ENCODE data around the gene LTBP1. TPM values are rescaled to one million over a fixed set of nuclear protein-coding genes. Genes with fewer than 3 reads are reported as not detected.

LTBP1 gene
- total RNA-seq, 4 donors from 2014 or later, result 15.8 to 56.7 (median 28.3) TPM

DNA sequence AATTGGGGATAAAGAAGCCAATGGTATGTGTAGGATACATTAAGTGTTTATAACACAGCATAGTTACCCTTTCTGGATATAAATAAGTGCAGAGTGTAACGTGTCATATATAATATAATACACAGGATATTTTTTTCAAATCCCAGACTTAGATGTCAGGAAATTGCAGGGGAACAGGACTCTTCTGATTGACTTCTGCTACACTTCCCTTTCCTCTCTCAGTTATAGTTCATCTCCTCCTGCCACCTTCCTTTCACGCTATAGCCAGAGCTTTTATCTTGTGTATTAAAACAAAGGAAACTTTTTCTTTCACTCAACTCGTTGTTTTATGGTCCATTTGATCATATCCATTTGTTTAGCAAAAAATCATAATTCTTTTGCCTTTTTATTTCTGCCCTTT, 371.7 kb downstream of the LTBP1 start:
- Histone ChIP-seq H3K36me3 (no peaks in the 10 kb centered on the region), H3K4me3 (no peak overlapping the region), H3K9me3 (no peaks in the 10 kb centered on the region), H3K27me3 (no peaks in the 10 kb centered on the region), H3K4me1 (peaks cover 0 to 27% (median 8%) of the 10 kb centered on the region in 4 donors), H3K27ac (no peak overlapping the region)
- intact Hi-C loops (cut with DNase I; ENCODE audit: low total_unique reads) (no loop called here), in situ Hi-C loops (cut with MboI; ENCODE audit: low pct_ligation_motif_present in 1 of 4, low pct_unique_long_range_greater_than_20kb in 1 of 4, low sequenced_read_pairs in 3 of 4) (no loop called here)
- 57 to 75% methylated on average over 3 of the region's 3 CpGs for WGBS, 2 donors (ENCODE audit: low coverage in 1 of 2)
- no peak for DNase-seq
- TF ChIP-seq POLR2AphosphoS5 (IDR thresholded peaks at IDR 0.05) (no peak), POLR2A (IDR thresholded peaks at IDR 0.05) (no peak), EP300 (IDR thresholded peaks at IDR 0.05; ENCODE audit: low read depth) (no peak)
- TF ChIP-seq, protein P1, sequence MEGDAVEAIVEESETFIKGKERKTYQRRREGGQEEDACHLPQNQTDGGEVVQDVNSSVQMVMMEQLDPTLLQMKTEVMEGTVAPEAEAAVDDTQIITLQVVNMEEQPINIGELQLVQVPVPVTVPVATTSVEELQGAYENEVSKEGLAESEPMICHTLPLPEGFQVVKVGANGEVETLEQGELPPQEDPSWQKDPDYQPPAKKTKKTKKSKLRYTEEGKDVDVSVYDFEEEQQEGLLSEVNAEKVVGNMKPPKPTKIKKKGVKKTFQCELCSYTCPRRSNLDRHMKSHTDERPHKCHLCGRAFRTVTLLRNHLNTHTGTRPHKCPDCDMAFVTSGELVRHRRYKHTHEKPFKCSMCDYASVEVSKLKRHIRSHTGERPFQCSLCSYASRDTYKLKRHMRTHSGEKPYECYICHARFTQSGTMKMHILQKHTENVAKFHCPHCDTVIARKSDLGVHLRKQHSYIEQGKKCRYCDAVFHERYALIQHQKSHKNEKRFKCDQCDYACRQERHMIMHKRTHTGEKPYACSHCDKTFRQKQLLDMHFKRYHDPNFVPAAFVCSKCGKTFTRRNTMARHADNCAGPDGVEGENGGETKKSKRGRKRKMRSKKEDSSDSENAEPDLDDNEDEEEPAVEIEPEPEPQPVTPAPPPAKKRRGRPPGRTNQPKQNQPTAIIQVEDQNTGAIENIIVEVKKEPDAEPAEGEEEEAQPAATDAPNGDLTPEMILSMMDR (IDR thresholded peaks at IDR 0.05), result no peak

DNA sequence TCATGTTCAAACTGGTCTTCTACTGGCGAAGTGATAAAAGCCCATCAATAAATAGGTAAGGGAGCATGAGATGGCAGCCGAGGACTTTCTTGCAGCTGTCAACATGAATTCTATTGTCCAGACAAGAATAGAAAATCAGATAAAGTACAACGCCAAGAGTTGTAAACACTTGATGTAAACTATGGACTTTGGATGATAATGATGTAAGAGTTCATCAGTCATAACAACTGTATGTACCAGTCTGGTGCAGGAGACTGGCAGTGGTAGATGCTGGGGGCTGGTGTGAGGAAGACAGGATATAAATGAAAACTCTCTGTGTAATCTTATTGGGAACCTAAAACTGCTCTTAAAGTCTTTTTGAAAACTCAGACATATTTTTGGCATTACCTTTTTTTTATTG, 373.8 kb downstream of the LTBP1 start:
- Histone ChIP-seq H3K27me3 (no peaks in the 10 kb centered on the region), H3K27ac (peak overlapping the region in 2 of 4 donors; percentile 20 to 44), H3K36me3 (no peaks in the 10 kb centered on the region), H3K4me3 (no peak overlapping the region), H3K9me3 (no peaks in the 10 kb centered on the region), H3K4me1 (peaks cover 0 to 27% (median 8%) of the 10 kb centered on the region in 4 donors)
- no peak for DNase-seq
- WGBS, 2 donors (ENCODE audit: low coverage in 1 of 2), result 50 to 60% methylated on average over 3 of the region's 3 CpGs
- TF ChIP-seq EP300 (IDR thresholded peaks at IDR 0.05; ENCODE audit: low read depth) (no peak), POLR2A (IDR thresholded peaks at IDR 0.05) (no peak), POLR2AphosphoS5 (IDR thresholded peaks at IDR 0.05) (no peak)
- TF ChIP-seq, protein P1 (IDR thresholded peaks at IDR 0.05), result no peak
- intact Hi-C loops (cut with DNase I; ENCODE audit: low total_unique reads) (no loop called here), in situ Hi-C loops (cut with MboI; ENCODE audit: low pct_ligation_motif_present in 1 of 4, low pct_unique_long_range_greater_than_20kb in 1 of 4, low sequenced_read_pairs in 3 of 4) (no loop called here)

DNA sequence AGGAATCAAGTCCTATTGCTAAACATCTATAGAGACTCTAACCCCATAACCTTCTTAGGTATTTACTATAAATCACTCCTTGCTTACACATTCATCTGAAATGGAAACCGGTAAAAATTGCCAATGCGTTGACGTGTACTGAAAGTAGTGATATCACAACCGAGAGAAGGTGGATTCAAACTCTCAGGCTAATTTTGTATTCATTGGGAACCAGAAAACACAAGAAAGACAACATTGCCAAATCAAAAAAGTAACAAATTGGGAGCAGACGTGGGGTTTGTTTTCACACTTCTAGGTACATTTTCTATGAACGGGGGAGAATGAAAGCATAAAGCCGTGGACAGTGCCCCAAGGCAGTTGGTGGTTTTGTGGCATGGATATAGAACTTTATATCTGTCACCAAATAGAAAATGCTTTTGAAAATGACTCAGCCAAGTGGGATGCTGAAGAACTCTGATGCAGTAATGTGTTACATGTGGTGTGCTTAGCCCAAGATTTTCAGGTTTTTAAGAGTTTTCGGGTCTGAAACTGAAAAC, 374.6 kb downstream of the LTBP1 start:
- Histone ChIP-seq H3K4me1 (peaks cover 0 to 27% (median 8%) of the 10 kb centered on the region in 4 donors), H3K4me3 (no peak overlapping the region), H3K27me3 (no peaks in the 10 kb centered on the region), H3K9me3 (no peaks in the 10 kb centered on the region), H3K36me3 (no peaks in the 10 kb centered on the region), H3K27ac (peak overlapping the region in 2 of 4 donors; percentile 20 to 44)
- no peak for DNase-seq
- TF ChIP-seq POLR2AphosphoS5 (IDR thresholded peaks at IDR 0.05) (no peak), POLR2A (IDR thresholded peaks at IDR 0.05) (no peak), EP300 (IDR thresholded peaks at IDR 0.05; ENCODE audit: low read depth) (no peak)
- TF ChIP-seq, protein P1 (IDR thresholded peaks at IDR 0.05), result no peak
- 65 to 70% methylated on average over 8 of the region's 8 CpGs for WGBS, 2 donors (ENCODE audit: low coverage in 1 of 2)
- intact Hi-C loops (cut with DNase I; ENCODE audit: low total_unique reads) (no loop called here), in situ Hi-C loops (cut with MboI; ENCODE audit: low pct_ligation_motif_present in 1 of 4, low pct_unique_long_range_greater_than_20kb in 1 of 4, low sequenced_read_pairs in 3 of 4) (no loop called here)

DNA sequence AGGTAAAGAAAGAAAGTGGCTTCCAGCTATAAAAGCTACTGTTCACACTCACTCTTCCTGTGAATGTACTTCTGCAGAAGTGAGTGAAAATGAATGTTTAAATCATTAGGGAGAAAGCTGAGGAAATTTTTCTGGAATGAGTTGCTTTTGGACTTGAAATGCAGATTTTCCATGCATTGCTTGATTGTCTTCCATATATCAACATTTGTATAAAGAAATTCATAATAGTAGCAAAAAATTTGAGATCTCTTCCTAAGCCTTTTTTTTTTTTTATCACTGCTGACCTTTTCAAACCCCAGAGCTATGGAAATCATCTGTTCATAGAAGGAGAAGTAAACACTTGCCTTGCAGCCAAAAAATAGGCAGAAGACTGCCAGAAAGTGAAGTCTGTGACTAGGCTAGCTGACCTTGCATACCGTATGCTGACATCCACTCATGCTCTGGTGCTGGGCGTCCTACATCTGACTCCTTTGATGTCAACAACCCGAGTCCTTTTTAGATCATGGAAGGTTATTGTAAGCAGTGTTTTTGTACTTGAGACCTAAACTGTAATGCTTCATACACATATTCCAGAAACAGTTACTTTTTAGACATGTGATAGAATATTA, 375.2 kb downstream of the LTBP1 start:
- in situ Hi-C loops (cut with MboI; ENCODE audit: low pct_ligation_motif_present in 1 of 4, low pct_unique_long_range_greater_than_20kb in 1 of 4, low sequenced_read_pairs in 3 of 4), result no loop called here
- intact Hi-C loops (cut with DNase I; ENCODE audit: low total_unique reads), result no loop called here
- no peaks in the 10 kb centered on the region for H3K36me3 ChIP-seq
- TF ChIP-seq EP300 (IDR thresholded peaks at IDR 0.05; ENCODE audit: low read depth) (no peak), POLR2AphosphoS5 (IDR thresholded peaks at IDR 0.05) (peak in 1 of 3 donors; percentile 12)
- no peaks in the 10 kb centered on the region for H3K9me3 ChIP-seq
- H3K27me3 ChIP-seq, result no peaks in the 10 kb centered on the region
- peak overlapping the region in 3 of 4 donors; percentile 20 to 44 (median 28) for H3K27ac ChIP-seq
- H3K4me1 ChIP-seq, result peaks cover 0 to 27% (median 8%) of the 10 kb centered on the region in 4 donors
- DNase-seq, result no peak
- 35% methylated on average over 3 of the region's 3 CpGs; no CpG with 5 or more reads in 1 of the 2 donors for WGBS, 2 donors (ENCODE audit: low coverage in 1 of 2)
- no peak overlapping the region for H3K4me3 ChIP-seq

Data from transverse colon (tissue), 4 donors.